Cardiac atrium fibroblast (primary cell): ENCODE data around the gene AK5. TPM values are rescaled to one million over a fixed set of nuclear protein-coding genes. Genes with fewer than 3 reads are reported as not detected.

ENCODE experiments used
- total RNA-seq: library from RNA; depleted of rRNA; stranded (reverse); fragments of >200 nt; gene quantifications from 2 replicates; pipeline ENCODE4 v1.2.3, GENCODE V29; 2015

AK5 gene
- total RNA-seq: 17.8 and 38.5 TPM in 2 replicates

GRCh38 chr1:77281491-77282186, at the start of gene AK5:
Gene AK5, plus strand, starts transcription at chr1:77282019. Its CDS starts 295 bp downstream, at chr1:77282314.

Other genes starting within 250 kb of the AK5 start
- gene PIGK, start 62.6 kb upstream of the AK5 start, total RNA-seq: 25.5 and 27.9 TPM in 2 replicates